ENCODE measurements around the gene DHRS13. TPM values are rescaled to one million over a fixed set of nuclear protein-coding genes. Genes with fewer than 3 reads are reported as not detected.

Gene DHRS13
- total and polyA plus RNA-seq, 10 of the 15 experiments (the other 5 are each of a cell fraction or from before 2014, with no cell fraction given): 0.18 to 55.2 (median 31.3) TPM; not detected in 1

- no peak overlapping the region for H3K9ac ChIP-seq (ENCODE audit: control insufficient read depth, insufficient read depth, low read length)
- ChIA-PET RAD21 (ENCODE audit: unreplicated experiment) (interaction anchor here (0.6 to 2.9 kb wide), 2 partner anchors 221 to 261 kb away, joined by 3 to 27 read pairs; partner anchors contain the start of gene TLCD1), POLR2A (interaction anchor here (0.6 to 2.9 kb wide), 5 partner anchors 53 to 888 kb away, joined by 3 to 12 read pairs (median 3); partner anchors contain the start of gene RPL23A), CTCF (interaction anchor here (1.2 to 3.8 kb wide), 7 partner anchors 10 to 221 kb away, joined by 5 to 18 read pairs (median 7); partner anchors contain the start of gene DHRS13), SMC1A (ENCODE audit: uncharacterized antibody, unreplicated experiment) (interaction anchor here (0.6 to 3.0 kb wide), 8 partner anchors 8 to 184 kb away, joined by 3 to 11 read pairs (median 6); partner anchors contain the start of gene FLOT2)
- WGBS (ENCODE audit: insufficient coverage, insufficient replicate concordance, low lambda C conversion rate, missing lambda C conversion rate): 20% methylated on average over 3 of the region's 3 CpGs
- ATAC-seq: no peak
- H3K27ac ChIP-seq (ENCODE audit: control insufficient read depth, insufficient read depth): no peak overlapping the region
- in situ Hi-C loops (cut with MboI) (no loop called here), intact Hi-C loops (cut with micrococcal nuclease; ENCODE audit: unreplicated experiment) (no loop called here)
- no TSS peak for BruUV-seq (replicated peaks)
- no peak for FAIRE-seq
- peaks cover 15% of the 10 kb centered on the region for H3K4me1 ChIP-seq (ENCODE audit: control insufficient read depth, insufficient read depth, low read length)
- H2AFZ ChIP-seq (ENCODE audit: control insufficient read depth, low read depth, low read length): no peak overlapping the region
- H3K9me3 ChIP-seq (replicated peaks; ENCODE audit: control insufficient read depth, insufficient read depth, low read length): no peaks in the 10 kb centered on the region
- H3K4me3 ChIP-seq: peak overlapping the region; percentile 92
- no peaks in the 10 kb centered on the region for H3K27me3 ChIP-seq (replicated peaks in 1 of 2; ENCODE audit: control insufficient read depth in 2 of 2, insufficient read depth in 2 of 2, low read length in 1 of 2)
- H3K4me2 ChIP-seq (ENCODE audit: control insufficient read depth, insufficient read depth): peak overlapping the region; percentile 81
- peaks cover 84% of the 10 kb centered on the region for H3K79me2 ChIP-seq (ENCODE audit: control insufficient read depth, insufficient read depth, low read length)
- peaks cover 0 to 3% of the 10 kb centered on the region in 2 experiments; a peak in 3 of 4 replicates for H3K36me3 ChIP-seq (ENCODE audit: control insufficient read depth in 2 of 2, insufficient read depth in 2 of 2, low read length in 1 of 2)
- no peak for DNase-seq (ENCODE audit: low read depth, low spot score)
- no peaks in the 10 kb centered on the region for H4K20me1 ChIP-seq (ENCODE audit: control insufficient read depth, insufficient read depth)
- TF ChIP-seq E4F1 (IDR thresholded peaks at IDR 0.05; ENCODE audit: borderline replicate concordance, partially characterized antibody): no peak
- no peak for TF ChIP-seq HDAC6 (IDR thresholded peaks at IDR 0.05; ENCODE audit: unreplicated experiment)
- no peak for TF ChIP-seq CBFB (IDR thresholded peaks at IDR 0.05; ENCODE audit: low read depth)
- no peak for TF ChIP-seq MYB (IDR thresholded peaks at IDR 0.05; ENCODE audit: borderline replicate concordance, low read depth, low read length)
- no peak for TF ChIP-seq SREBF2 (IDR thresholded peaks at IDR 0.05; ENCODE audit: low read length)
- TF ChIP-seq SREBF1 (IDR thresholded peaks at IDR 0.05; ENCODE audit: low read length): no peak
- 0 out of 2 replicates have a peak, but pooled peaks have one; percentile 19 for TF ChIP-seq ATF7 (IDR thresholded peaks at IDR 0.05; ENCODE audit: low read depth)
- TF ChIP-seq RAD21 (IDR thresholded peaks at IDR 0.05; ENCODE audit: insufficient read depth, low read depth, low read length): no peak
- no peak for TF ChIP-seq CBX5 (IDR thresholded peaks at IDR 0.05; ENCODE audit: low read depth)
- no peak for TF ChIP-seq RFX5 (IDR thresholded peaks at IDR 0.05; ENCODE audit: low read depth, low read length)
- TF ChIP-seq BCLAF1 (IDR thresholded peaks at IDR 0.05): no peak
- TF ChIP-seq MEF2B (IDR thresholded peaks at IDR 0.05; ENCODE audit: partially characterized antibody, poor library complexity, severe bottlenecking): no peak
- TF ChIP-seq ZNF274 (IDR thresholded peaks at IDR 0.05; ENCODE audit: insufficient read depth, insufficient read length): no peak
- TF ChIP-seq CUX1 (IDR thresholded peaks at IDR 0.05; ENCODE audit: insufficient replicate concordance, low read depth, low read length): no peak
These were observed 44.8 kb upstream of the DHRS13 start for GRCh38 chr17:28947639-28948038.

Data from GM12878 (cell line).